Endodermal cell (in vitro differentiated cells): Measurements from ENCODE around the gene DTNBP1. TPM values are rescaled to one million over a fixed set of nuclear protein-coding genes. Genes with fewer than 3 reads are reported as not detected.

Experiments used
- DNase-seq: peaks from one replicate; pipeline ENCODE4 v3.0.0-alpha.2; 2017
- H3K27ac ChIP-seq: 2 replicates; pipeline ENCODE4 v1.5.1; 2013; ENCODE audit warnings: mild to moderate bottlenecking, low read depth, low read length, moderate library complexity
- H3K27me3 ChIP-seq: 2 replicates; pipeline ENCODE4 v1.6.1; 2013; ENCODE audit warnings: mild to moderate bottlenecking, low read length, moderate library complexity; ENCODE audit not compliant: insufficient read depth, control insufficient read depth, poor library complexity, severe bottlenecking
- H3K36me3 ChIP-seq: 2 replicates; pipeline ENCODE4 v1.7.0; 2013; ENCODE audit warnings: mild to moderate bottlenecking, low read length, moderate library complexity; ENCODE audit not compliant: control insufficient read depth, insufficient read depth
- H3K4me1 ChIP-seq: one replicate; pipeline ENCODE4 v1.7.0; 2013; ENCODE audit warnings: low read length; ENCODE audit not compliant: control insufficient read depth, insufficient read depth
- H3K4me3 ChIP-seq: 2 replicates; pipeline ENCODE4 v1.5.1; 2013; ENCODE audit warnings: mild to moderate bottlenecking, low read length, moderate library complexity
- H3K9ac ChIP-seq: 2 replicates; pipeline ENCODE4 v1.6.1; 2013; ENCODE audit warnings: mild to moderate bottlenecking, low read length, moderate library complexity; ENCODE audit not compliant: poor library complexity, severe bottlenecking; ENCODE audit errors: extremely low read depth
- H3K9me3 ChIP-seq: 2 replicates; pipeline ENCODE4 v1.6.1; 2013; ENCODE audit warnings: mild to moderate bottlenecking, low read length, moderate library complexity; ENCODE audit not compliant: control insufficient read depth
- H3K27ac Mint-ChIP-seq: 2 replicates; pipeline ENCODE4 v1.8.0; 2020; ENCODE audit warnings: mixed read lengths
- H3K27me3 Mint-ChIP-seq: 2 replicates; pipeline ENCODE4 v1.8.0; 2021; ENCODE audit warnings: mild to moderate bottlenecking, mixed read lengths; ENCODE audit not compliant: insufficient read depth
- H3K36me3 Mint-ChIP-seq: 2 replicates; pipeline ENCODE4 v1.8.0; 2020; ENCODE audit warnings: low read depth, mixed read lengths
- H3K4me1 Mint-ChIP-seq: 2 replicates; pipeline ENCODE4 v1.8.0; 2020; ENCODE audit warnings: mixed read lengths
- H3K4me3 Mint-ChIP-seq: 2 replicates; pipeline ENCODE4 v1.8.0; 2020; ENCODE audit warnings: mild to moderate bottlenecking, moderate library complexity, mixed read lengths
- H3K9me3 Mint-ChIP-seq: 2 replicates; pipeline ENCODE4 v1.8.0; 2020; ENCODE audit warnings: mild to moderate bottlenecking, mixed read lengths
- WGBS, 2 experiments: methylation state at CpG; one replicate each; pipeline versions ENCODE4 v1.1.5 to v1.1.7; 2013; ENCODE audit warnings: missing lambda C conversion rate in 2 of 2, mixed read lengths in 1 of 2; ENCODE audit not compliant: insufficient coverage in 1 of 2, insufficient read length in 1 of 2; 5-methylcytosine and 5-hydroxymethylcytosine counted together
- total RNA-seq, 2 donors: library from RNA; stranded (reverse); fragmentation: NEBNext Ultra II Directional in 1 of 2; extraction: Animal tissue kit (Norgen Biotek cat#: 25700) in 1 of 2; gene quantifications; 2 replicates in 1 of 2; 3 replicates in 1 of 2; pipeline ENCODE4 v1.2.1, GENCODE V29; 2021
- TF ChIP-seq, protein P1 (sequence below): fragments of 200-600 bp; sonication (generic); conservative IDR thresholded peaks from 2 replicates; pipeline ENCODE4 v1.5.0; 2021; ENCODE audit warnings: antibody characterized with exemption, mild to moderate bottlenecking

DTNBP1 gene
- total RNA-seq, 2 donors from 2014 or later, result 14.1 to 31.4 TPM

DNA sequence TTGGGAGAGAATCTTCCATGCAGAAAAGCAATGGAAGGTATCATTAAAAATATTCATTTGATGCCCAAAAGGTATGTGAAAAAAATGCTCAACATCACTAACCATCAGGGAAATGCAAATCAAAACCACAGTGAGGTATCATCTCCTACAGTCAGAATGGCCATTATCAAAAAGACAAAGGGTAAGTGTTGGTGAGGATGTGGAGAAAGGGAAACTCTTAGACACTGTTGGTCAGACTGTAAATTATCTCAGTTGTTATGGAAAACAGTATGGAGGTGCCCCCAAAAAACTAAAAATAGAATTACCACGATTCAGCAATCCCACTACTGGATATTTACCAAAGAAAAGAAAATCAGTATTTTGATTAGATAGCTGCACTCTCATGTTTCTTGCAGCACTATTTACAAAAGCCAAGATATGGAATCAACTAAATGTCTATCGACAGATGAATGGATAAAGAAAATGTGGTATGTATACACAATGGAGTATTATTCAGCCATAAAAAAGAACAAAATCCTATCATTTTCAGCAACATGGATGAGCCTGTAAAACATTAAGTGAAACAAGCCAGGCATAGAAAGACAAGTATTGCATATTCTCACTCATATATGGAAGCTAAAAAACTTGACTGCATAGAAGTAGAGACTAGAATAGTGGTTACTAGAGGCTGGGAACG, 84.0 kb downstream of the DTNBP1 start:
- DNase-seq, result no peak
- Histone ChIP-seq H3K4me3 (no peak overlapping the region), H3K4me1 (no peaks in the 10 kb centered on the region), H3K27me3 (no peaks in the 10 kb centered on the region), H3K9me3 (no peaks in the 10 kb centered on the region), H3K36me3 (no peaks in the 10 kb centered on the region), H3K9ac (no peak overlapping the region), H3K27ac (no peak overlapping the region)
- no peaks in the 10 kb centered on the region for H3K27me3 Mint-ChIP-seq
- H3K27ac Mint-ChIP-seq, result no peak overlapping the region
- 93% methylated on average over 3 of the region's 3 CpGs; no CpG with 5 or more reads in 1 of the 2 experiments for WGBS, 2 experiments
- TF ChIP-seq, protein P1, sequence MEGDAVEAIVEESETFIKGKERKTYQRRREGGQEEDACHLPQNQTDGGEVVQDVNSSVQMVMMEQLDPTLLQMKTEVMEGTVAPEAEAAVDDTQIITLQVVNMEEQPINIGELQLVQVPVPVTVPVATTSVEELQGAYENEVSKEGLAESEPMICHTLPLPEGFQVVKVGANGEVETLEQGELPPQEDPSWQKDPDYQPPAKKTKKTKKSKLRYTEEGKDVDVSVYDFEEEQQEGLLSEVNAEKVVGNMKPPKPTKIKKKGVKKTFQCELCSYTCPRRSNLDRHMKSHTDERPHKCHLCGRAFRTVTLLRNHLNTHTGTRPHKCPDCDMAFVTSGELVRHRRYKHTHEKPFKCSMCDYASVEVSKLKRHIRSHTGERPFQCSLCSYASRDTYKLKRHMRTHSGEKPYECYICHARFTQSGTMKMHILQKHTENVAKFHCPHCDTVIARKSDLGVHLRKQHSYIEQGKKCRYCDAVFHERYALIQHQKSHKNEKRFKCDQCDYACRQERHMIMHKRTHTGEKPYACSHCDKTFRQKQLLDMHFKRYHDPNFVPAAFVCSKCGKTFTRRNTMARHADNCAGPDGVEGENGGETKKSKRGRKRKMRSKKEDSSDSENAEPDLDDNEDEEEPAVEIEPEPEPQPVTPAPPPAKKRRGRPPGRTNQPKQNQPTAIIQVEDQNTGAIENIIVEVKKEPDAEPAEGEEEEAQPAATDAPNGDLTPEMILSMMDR, result no peak
- no peaks in the 10 kb centered on the region for H3K36me3 Mint-ChIP-seq
- peaks cover 3% of the 10 kb centered on the region for H3K4me1 Mint-ChIP-seq
- no peak overlapping the region for H3K4me3 Mint-ChIP-seq
- no peaks in the 10 kb centered on the region for H3K9me3 Mint-ChIP-seq

DNA sequence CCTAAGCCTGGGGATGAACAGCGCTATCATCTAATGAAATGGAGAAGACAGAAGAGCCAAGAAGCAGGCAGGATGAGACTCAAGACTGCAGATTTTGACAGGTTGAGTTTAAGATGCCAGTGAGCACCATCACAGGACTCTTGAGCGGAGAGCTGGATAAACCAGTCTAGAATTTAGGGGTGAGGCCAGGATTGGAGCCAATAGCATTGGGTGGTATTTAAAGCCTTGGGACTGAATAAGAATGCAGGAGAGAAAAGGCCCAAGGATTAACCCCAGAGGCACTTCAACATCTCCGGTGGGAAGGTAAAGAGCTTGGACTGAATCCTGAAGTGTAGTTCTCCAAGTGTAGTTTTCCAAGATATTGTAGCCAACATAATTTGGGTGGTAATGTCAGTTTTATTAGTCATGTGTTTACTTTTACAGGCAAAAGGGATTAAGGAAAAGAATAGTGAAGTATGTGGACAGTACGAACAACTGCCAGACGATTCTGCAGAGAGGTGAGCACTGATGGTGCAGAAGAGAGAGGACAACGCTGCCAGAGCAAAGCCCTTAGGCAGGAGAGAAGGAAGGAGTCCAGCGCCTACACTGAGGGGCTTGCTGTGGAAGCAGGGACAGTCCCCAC, 85.2 kb downstream of the DTNBP1 start:
- Mint-ChIP-seq H3K9me3 (no peaks in the 10 kb centered on the region), H3K36me3 (no peaks in the 10 kb centered on the region), H3K4me3 (no peak overlapping the region), H3K27me3 (no peaks in the 10 kb centered on the region), H3K27ac (no peak overlapping the region), H3K4me1 (peaks cover 3% of the 10 kb centered on the region)
- Histone ChIP-seq H3K27ac (no peak overlapping the region), H3K4me3 (no peak overlapping the region), H3K27me3 (no peaks in the 10 kb centered on the region), H3K9ac (no peak overlapping the region), H3K9me3 (no peaks in the 10 kb centered on the region), H3K4me1 (no peaks in the 10 kb centered on the region), H3K36me3 (no peaks in the 10 kb centered on the region)
- whole genome bisulfite sequencing, 2 experiments, result 92 to 99% methylated on average over 7 of the region's 7 CpGs
- TF ChIP-seq, protein P1, result no peak
- DNase-seq, result no peak

DNA sequence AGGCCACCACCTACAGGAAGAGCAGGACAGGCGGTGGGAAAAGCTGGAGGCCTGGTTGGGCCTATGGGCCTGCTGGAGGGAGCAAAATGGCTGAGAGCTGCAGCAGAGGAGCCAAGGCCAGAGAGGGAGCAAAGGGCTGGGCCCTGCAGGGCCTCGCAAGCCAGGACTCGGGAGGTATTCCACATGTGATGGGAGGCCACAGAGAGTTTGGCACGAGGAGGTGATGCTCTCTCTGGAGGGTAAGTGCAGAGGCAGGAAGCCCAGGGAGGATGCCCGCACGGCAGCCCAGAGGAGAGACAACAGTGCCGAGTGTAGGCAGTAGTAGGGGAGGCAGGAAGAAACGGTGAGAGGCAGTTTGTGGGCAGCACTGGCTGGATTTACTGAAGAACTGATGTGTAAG, 85.7 kb downstream of the DTNBP1 start:
- Histone ChIP-seq H3K9me3 (no peaks in the 10 kb centered on the region), H3K27ac (no peak overlapping the region), H3K4me1 (no peaks in the 10 kb centered on the region), H3K27me3 (no peaks in the 10 kb centered on the region), H3K4me3 (no peak overlapping the region), H3K36me3 (no peaks in the 10 kb centered on the region), H3K9ac (no peak overlapping the region)
- H3K27me3 Mint-ChIP-seq, result no peaks in the 10 kb centered on the region
- TF ChIP-seq, protein P1, result no peak
- no peaks in the 10 kb centered on the region for H3K36me3 Mint-ChIP-seq
- no peaks in the 10 kb centered on the region for H3K9me3 Mint-ChIP-seq
- H3K4me3 Mint-ChIP-seq, result no peak overlapping the region
- WGBS, 2 experiments, result 95 to 96% methylated on average over 7 to 8 of the region's 8 CpGs
- DNase-seq, result no peak
- no peak overlapping the region for H3K27ac Mint-ChIP-seq
- H3K4me1 Mint-ChIP-seq, result peaks cover 3% of the 10 kb centered on the region
